ENCODE results near the gene PKIB. TPM values are rescaled to one million over a fixed set of nuclear protein-coding genes. Genes with fewer than 3 reads are reported as not detected.

The PKIB gene
- total and polyA plus RNA-seq, 2 donors from 2014 or later, result 5.1 to 5.3 TPM

GRCh38 chr6:122569230-122569771 lies 40.9 kb upstream of the PKIB start:
- intact Hi-C loops (cut with DNase I), result no loop called here
- DNase-seq (peak in 1 of 5 donors; percentile 5), FAIRE-seq (no peak)
- Histone ChIP-seq H3K36me3 (ENCODE audit: control insufficient read depth in 2 of 3, insufficient read depth in 3 of 3, low read length in 3 of 3) (no peaks in the 10 kb centered on the region), H3K27ac (ENCODE audit: low read depth in 2 of 2, low read length in 2 of 2) (no peak overlapping the region), H3K4me3 (ENCODE audit: low read length in 3 of 3) (no peak overlapping the region), H3K9ac (ENCODE audit: low read length in 3 of 3) (no peak overlapping the region), H3K27me3 (ENCODE audit: control insufficient read depth, insufficient read depth, low read length) (no peaks in the 10 kb centered on the region), H3K4me1 (ENCODE audit: control insufficient read depth in 2 of 3, insufficient read depth in 2 of 3, low read depth in 1 of 3, low read length in 3 of 3) (no peaks in the 10 kb centered on the region), H3K9me3 (ENCODE audit: control insufficient read depth in 2 of 3, insufficient read depth in 1 of 3, low read length in 3 of 3) (no peaks in the 10 kb centered on the region)
- TF ChIP-seq CTCF (IDR thresholded peaks at IDR 0.05; ENCODE audit: borderline replicate concordance, extremely low read depth, insufficient read depth), result no peak

- intact Hi-C loops (cut with DNase I), result no loop called here
- H3K9me3 ChIP-seq (ENCODE audit: control insufficient read depth in 2 of 3, insufficient read depth in 1 of 3, low read length in 3 of 3), result no peaks in the 10 kb centered on the region
- no peaks in the 10 kb centered on the region for H3K27me3 ChIP-seq (ENCODE audit: control insufficient read depth, insufficient read depth, low read length)
- no peak overlapping the region for H3K9ac ChIP-seq (ENCODE audit: low read length in 3 of 3)
- H3K36me3 ChIP-seq (ENCODE audit: control insufficient read depth in 2 of 3, insufficient read depth in 3 of 3, low read length in 3 of 3), result no peaks in the 10 kb centered on the region
- FAIRE-seq (no peak), DNase-seq (no peak)
- no peak for TF ChIP-seq CTCF (IDR thresholded peaks at IDR 0.05; ENCODE audit: borderline replicate concordance, extremely low read depth, insufficient read depth)
- no peak overlapping the region for H3K4me3 ChIP-seq (ENCODE audit: low read length in 3 of 3)
- no peaks in the 10 kb centered on the region for H3K4me1 ChIP-seq (ENCODE audit: control insufficient read depth in 2 of 3, insufficient read depth in 2 of 3, low read depth in 1 of 3, low read length in 3 of 3)
- no peak overlapping the region for H3K27ac ChIP-seq (ENCODE audit: low read depth in 2 of 2, low read length in 2 of 2)
These were observed 38.3 kb upstream of the PKIB start for GRCh38 chr6:122571888-122572287.

- Histone ChIP-seq H3K9me3 (ENCODE audit: control insufficient read depth in 2 of 3, insufficient read depth in 1 of 3, low read length in 3 of 3) (no peaks in the 10 kb centered on the region), H3K4me3 (ENCODE audit: low read length in 3 of 3) (no peak overlapping the region), H3K4me1 (ENCODE audit: control insufficient read depth in 2 of 3, insufficient read depth in 2 of 3, low read depth in 1 of 3, low read length in 3 of 3) (no peaks in the 10 kb centered on the region), H3K27ac (ENCODE audit: low read depth in 2 of 2, low read length in 2 of 2) (no peak overlapping the region), H3K9ac (ENCODE audit: low read length in 3 of 3) (no peak overlapping the region), H3K36me3 (ENCODE audit: control insufficient read depth in 2 of 3, insufficient read depth in 3 of 3, low read length in 3 of 3) (no peaks in the 10 kb centered on the region), H3K27me3 (ENCODE audit: control insufficient read depth, insufficient read depth, low read length) (no peaks in the 10 kb centered on the region)
- DNase-seq (no peak), FAIRE-seq (no peak)
- intact Hi-C loops (cut with DNase I), result no loop called here
- no peak for TF ChIP-seq CTCF (IDR thresholded peaks at IDR 0.05; ENCODE audit: borderline replicate concordance, extremely low read depth, insufficient read depth)
These were observed 33.3 kb upstream of the PKIB start for GRCh38 chr6:122576888-122577287.

- H3K4me3 ChIP-seq (ENCODE audit: low read length in 3 of 3), result no peak overlapping the region
- no peaks in the 10 kb centered on the region for H3K4me1 ChIP-seq (ENCODE audit: control insufficient read depth in 2 of 3, insufficient read depth in 2 of 3, low read depth in 1 of 3, low read length in 3 of 3)
- no peak overlapping the region for H3K9ac ChIP-seq (ENCODE audit: low read length in 3 of 3)
- intact Hi-C loops (cut with DNase I), result no loop called here
- no peak overlapping the region for H3K27ac ChIP-seq (ENCODE audit: low read depth in 2 of 2, low read length in 2 of 2)
- no peak for TF ChIP-seq CTCF (IDR thresholded peaks at IDR 0.05; ENCODE audit: borderline replicate concordance, extremely low read depth, insufficient read depth)
- no peaks in the 10 kb centered on the region for H3K27me3 ChIP-seq (ENCODE audit: control insufficient read depth, insufficient read depth, low read length)
- H3K36me3 ChIP-seq (ENCODE audit: control insufficient read depth in 2 of 3, insufficient read depth in 3 of 3, low read length in 3 of 3), result no peaks in the 10 kb centered on the region
- no peaks in the 10 kb centered on the region for H3K9me3 ChIP-seq (ENCODE audit: control insufficient read depth in 2 of 3, insufficient read depth in 1 of 3, low read length in 3 of 3)
- FAIRE-seq (no peak), DNase-seq (no peak)
These were observed 31.2 kb upstream of the PKIB start for GRCh38 chr6:122578961-122579360.
